ENCODE data around the gene CALML4. TPM values are rescaled to one million over a fixed set of nuclear protein-coding genes. Genes with fewer than 3 reads are reported as not detected.

The CALML4 gene, protein sequence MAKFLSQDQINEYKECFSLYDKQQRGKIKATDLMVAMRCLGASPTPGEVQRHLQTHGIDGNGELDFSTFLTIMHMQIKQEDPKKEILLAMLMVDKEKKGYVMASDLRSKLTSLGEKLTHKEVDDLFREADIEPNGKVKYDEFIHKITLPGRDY
- 2.0 and 3.2 TPM in 2 replicates for total RNA-seq

GRCh38 chr15:68204776-68205557, at the start of gene CALML4:
Gene CALML4 (minus strand): TSS chr15:68205332. CDS start chr15:68205247, 85 bp downstream.

DNA sequence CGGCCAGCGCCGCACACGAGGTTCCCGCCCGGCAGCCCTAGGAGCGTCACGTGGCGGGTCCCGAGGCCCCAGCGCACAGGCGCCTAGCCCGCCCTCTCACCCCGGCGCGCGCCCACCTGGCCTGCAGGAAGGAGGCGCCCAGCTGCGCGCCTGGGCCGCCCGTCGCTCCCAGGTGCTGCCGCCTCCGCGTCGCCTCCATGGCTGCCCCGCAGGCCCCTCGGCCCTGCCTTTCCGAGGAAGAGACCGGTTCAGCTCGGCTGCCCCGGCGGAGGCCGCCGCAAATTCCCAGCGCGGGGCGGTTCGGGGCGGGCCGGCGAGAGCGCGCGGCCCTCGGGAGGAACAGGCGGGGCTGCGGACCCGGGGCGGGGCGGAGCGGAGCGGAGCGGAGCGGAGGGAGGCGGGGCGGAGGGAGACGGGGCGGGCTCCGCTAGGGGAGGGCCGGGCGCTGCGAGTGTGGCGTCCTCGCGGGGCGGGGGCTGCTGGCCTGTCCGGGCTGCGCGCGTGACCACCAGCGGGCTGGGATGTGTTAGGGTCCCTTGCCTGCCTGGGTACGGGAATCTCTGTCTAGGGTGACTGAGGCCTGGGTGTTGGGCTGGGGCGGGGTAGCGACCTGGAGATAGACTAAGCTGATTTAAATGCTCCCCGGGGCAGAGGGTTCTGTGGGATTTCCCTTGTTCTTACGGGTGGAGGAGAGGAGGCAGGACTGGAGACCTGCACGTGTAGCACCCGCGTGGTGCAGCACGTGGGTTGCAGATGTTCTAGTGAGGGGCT, 24.4 kb upstream of the CALML4 start, which contains the start of gene CLN6:
TSS of gene CLN6 (minus strand) at position 343 of the 771 bp plus-strand sequence. CDS start at position 199, 144 bp downstream.

Other genes with a start within 250 kb of the CALML4 start
- gene PIAS1, start 151.0 kb downstream of the CALML4 start, total RNA-seq, result 33.3 and 34.0 TPM in 2 replicates
- gene CLN6, start 24.4 kb upstream of the CALML4 start, total RNA-seq, result 21.6 and 28.4 TPM in 2 replicates
- gene FEM1B, start 72.4 kb upstream of the CALML4 start, total RNA-seq, result 39.8 and 41.5 TPM in 2 replicates
- gene ITGA11, start 226.8 kb upstream of the CALML4 start, total RNA-seq, result 2.4 and 2.6 TPM in 2 replicates

Data from vein endothelial cell (primary cell).